ENCODE measurements around the gene NTM.

Gene NTM

GRCh38 chr11:132205496-132205895 is 835.1 kb downstream of the NTM start:
- no peak for DNase-seq

GRCh38 chr11:132206993-132207392 is 836.6 kb downstream of the NTM start:
- DNase-seq: no peak

DNA sequence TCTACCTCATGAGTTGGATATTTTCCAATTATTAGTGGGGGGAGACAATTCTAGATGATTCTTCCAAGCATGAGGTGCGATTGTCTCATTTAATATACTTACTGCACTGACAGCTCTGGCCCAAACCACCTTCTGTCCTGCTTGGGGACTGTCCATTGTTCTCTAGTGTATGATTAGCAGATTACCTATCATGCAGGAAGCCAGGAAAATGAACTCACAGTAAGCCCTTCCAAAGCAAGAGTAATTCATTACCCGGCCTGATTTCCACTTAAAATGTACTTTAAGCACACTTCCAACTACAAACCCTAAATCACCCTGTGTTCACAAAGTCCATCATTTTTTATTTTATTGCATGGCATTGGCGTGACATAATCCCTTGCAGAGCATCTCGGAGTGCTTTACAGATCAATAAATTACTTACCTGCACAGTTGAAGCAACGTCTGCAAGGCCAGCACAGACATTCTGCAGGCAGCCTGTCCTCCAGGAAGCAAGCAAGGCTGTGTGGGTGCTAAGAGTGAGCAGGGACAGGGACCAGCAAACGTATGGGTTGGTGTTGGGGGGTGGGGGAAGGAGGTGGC is 838.2 kb downstream of the NTM start:
- no peak for DNase-seq

DNA sequence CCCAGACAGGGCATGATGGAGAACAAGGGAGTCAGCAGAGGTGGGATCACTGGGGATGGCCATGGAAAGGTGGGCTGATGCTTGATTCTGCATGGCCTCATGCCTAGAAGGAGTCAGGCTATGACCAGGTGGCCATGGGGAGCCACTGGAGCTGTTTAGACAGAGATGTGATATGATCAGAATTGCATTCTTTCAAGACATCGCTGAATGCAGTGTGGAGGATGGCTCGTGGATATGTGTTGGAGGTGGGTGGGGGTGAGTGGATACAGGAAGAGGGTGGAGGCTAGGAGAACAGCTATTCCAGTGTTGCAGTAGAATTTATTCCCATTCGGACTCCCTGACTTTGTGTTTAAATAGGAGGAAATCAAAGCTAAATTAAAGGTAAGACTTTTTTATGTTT is 841.1 kb downstream of the NTM start:
- DNase-seq: no peak

DNA sequence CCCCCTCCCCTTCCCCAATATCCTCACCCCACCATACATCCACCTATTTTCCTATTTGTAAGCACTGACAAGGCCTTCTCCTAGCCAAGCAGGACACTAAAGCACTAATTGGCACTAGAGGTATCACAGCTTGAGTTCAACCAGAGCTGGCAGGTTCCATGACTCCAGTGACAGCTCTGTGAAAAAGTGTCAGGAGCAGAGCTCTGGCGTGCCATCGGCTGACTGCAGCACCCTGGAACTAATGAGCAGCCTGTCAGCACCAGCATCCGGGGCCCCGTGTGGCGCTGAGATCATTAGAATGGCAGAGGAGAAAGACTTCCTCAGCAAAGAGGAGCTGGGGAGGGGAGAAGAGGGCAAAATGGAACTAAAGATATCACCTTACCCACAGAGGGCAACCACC is 847.4 kb downstream of the NTM start:
- DNase-seq: no peak

GRCh38 chr11:132220474-132220873 is 850.1 kb downstream of the NTM start:
- no peak for DNase-seq

- no peak for DNase-seq
Measured at GRCh38 chr11:132222345-132222744, 851.9 kb downstream of the NTM start.

GRCh38 chr11:132226522-132226921 is 856.1 kb downstream of the NTM start:
- no peak for DNase-seq

DNA sequence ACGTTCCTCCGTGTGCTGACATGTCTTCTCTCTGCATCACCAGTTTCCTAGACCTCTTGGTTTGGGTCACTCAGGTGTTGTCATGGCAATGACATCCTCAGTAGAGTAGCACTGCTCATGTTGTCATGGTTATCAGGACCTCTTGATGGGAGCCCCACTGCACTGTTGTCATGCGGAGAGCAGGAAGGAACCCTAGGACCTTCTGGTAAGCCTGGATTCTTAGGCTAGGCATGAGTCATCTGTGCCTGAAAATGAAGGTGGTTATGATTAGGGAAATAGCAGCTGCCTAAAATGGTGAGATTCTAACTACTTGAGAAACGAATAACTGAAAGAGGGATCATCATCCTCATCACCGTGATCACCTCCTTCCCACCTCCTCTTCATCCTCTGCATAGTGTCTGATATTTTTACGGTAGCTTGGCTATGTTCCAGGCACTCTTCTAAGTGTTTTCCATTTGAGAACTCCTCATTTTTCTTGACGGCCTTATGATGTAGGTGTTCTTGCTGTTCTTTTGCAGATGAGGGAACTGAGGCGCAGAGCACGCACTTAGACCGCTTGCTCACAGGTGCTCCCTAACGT is 858.4 kb downstream of the NTM start:
- no peak for DNase-seq

GRCh38 chr11:132231656-132232347 is 861.4 kb downstream of the NTM start:
- DNase-seq: no peak

GRCh38 chr11:132234878-132235277 is 864.5 kb downstream of the NTM start:
- no peak for DNase-seq

DNA sequence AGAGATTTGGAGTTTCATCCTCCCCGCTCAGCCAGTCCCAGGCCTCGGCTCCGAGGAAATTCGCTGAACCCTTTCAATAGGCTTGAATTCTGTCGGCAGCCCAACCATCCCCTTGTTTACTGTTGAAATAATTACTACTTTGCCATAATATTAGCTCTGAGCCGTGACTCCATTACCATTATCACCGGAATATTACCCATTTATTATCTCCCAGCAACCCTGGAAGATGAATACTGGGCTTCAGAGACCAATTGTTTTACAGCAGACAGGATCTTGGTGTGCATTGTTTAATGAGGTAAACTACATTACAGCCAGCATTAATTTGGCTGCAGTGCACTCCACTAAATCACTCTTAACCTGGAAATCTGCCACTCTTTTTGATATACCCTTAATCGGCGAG is 867.4 kb downstream of the NTM start:
- DNase-seq: no peak

DNA sequence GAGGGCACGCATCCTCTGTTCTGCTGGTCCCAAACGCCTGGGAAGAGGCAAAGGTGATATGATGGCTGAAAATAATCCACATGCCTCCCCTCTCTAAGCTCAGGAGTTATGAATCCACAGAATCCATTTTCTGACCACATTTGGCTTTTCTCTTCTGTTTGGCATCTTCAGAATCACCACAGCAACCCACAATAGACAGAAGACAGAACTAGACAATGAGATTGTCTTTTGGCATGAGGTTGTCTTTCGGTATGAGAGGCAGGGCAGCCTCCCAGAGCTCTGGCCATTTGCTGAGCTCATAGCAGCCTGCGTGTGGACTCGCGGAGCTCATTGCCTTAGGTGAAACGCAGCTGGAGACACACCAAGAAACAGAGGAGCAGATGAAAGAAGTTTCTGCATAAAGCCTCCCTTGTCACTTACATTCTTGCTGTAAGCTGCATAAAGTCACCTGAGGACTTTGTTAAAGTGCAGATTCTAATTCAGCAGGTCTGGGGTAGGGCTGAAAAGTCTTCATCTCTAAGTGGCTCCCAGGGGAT is 868.0 kb downstream of the NTM start:
- no peak for DNase-seq

- no peak for DNase-seq
Measured at GRCh38 chr11:132240374-132240773, 870.0 kb downstream of the NTM start.

- DNase-seq: no peak
Measured at GRCh38 chr11:132242632-132243031, 872.2 kb downstream of the NTM start.

GRCh38 chr11:132244846-132245245 is 874.4 kb downstream of the NTM start:
- no peak for DNase-seq

DNA sequence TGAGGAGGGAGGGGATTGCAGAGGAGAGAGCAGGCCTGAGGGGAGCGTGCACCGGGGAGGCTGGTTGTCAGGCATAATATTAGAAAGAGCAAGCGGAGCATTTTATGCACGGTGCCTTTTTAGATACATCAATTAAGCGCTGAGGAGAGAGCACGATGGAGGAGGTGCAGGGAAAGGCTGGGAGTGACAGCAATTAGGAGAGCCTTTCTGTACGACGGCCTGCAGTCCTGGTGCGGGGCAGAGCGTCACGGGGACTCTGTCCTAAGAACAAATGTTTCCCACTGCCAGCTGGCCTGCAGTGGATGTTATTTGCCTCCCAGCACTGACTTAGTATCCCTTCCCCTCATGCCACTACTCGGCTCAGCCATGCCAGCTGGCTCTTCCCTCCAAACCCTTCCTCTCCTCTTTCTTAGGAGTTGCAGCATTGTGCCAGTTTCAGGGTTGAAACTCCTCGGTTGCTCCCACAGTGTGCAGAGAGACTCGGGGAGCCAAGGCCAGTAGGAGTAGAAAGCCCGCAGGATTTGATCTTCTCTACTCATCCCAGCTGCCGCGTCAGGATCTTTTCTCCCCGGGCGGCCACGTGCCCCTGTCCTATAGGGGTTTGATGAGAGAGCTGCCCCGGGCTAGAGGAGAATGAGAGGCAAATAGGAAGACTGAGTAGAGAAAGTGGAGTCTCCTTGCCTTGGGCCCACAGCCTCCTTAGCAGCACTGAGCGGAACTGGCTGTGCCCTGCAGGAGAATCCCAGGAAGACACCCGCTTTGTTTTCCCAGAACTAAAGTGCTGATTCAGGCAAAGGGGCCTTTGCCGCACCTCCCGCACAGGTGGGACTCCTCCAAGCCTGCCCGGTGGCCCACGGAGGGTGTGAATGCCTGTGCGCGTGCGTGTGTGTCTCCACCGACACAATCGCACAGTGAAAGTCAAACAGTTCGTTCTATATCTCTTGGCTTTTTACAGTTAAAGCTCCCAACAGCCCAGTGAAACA is 875.3 kb downstream of the NTM start:
- no peak for DNase-seq

- DNase-seq: no peak
Measured at GRCh38 chr11:132248580-132248979, 878.2 kb downstream of the NTM start.

GRCh38 chr11:132249256-132249655 is 878.8 kb downstream of the NTM start:
- no peak for DNase-seq

DNA sequence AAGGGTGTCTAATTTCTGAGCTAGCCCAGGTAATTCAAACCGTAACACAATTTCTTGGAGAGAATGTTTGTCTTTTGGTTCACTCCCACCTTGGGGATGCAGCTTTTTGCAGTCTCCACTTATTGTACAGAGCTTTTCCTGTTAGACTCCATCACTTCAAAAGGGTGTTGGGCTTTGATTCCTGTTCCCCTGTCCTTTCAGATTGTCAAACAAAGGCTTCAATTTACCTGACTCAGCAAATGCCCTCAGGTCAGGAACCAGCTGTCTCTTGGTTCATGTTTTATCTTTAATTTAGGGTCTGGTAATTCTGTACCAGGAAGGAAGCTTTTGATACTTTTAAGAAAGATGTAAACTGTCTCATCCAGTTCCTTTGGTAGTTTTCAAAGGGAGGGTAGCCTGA is 880.6 kb downstream of the NTM start:
- DNase-seq: no peak

DNA sequence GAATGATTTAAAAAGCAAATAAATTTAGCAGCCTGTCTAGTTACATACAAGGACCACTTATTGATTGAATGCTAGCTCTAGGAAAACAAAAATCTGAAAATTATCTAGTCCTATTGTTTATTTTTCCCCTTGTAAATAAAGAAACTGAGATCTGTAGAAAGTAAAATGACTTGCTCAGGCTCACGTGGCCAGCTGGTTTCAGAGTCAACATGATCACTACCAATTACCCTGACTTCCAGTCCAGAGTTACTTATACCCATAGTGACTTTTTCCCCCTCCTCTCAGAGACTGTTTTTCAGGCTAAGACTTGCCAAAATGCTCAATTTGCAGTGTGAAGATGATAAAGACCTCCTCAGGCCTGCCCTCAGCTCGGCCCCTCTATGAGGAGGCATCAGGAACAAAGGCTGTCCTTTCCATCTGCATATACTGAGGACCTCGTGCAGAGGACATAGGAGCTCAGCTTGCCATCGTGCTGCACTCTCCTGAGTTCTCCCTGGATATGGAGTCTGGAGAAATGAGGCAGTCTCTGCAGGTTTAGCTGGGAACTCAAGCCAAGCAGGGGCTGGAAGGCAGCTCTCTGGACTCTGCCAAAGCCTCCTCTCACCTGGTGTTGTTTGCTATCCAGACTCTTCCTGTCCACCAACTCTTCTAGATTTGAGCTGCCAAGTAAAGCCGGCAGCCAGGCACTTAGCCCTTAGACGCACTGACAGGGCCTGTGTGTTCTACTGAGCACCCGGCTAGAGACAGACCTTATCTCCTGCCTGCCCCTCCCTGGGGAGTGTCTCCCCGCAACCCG is 883.3 kb downstream of the NTM start:
- DNase-seq: no peak

DNA sequence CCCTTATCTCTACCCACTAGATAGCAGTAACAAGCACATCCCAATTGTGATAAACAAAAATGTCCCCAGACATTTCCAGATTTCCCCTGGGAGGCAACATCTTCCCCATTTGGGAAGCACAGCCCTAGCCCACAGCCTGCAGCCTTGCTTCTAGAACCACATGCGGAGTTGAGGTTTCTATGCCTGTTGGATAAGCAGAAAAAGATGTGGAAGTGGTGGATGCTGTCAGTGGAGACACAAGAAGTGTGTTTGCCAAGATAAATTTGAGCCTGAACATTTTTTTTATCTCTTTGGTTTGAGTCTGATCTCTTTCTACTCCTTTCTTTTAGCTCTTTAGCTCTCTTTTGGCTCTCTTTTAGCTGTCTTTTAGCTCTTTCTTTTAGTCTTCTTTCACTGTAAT is 884.5 kb downstream of the NTM start:
- no peak for DNase-seq

All from hematopoietic multipotent progenitor cell treated with erythropoietin and hydrocortisone succinate and interleukin-3 and kit ligand, for 4 days (in vitro differentiated cells).